ENCODE results near the gene SIN3A. TPM values are rescaled to one million over a fixed set of nuclear protein-coding genes. Genes with fewer than 3 reads are reported as not detected.

SIN3A gene
- 24.1 to 35.5 TPM (median 31.9 TPM) in 5 replicates for total RNA-seq (2022; extraction: Qiagen RNA extraction)

DNA sequence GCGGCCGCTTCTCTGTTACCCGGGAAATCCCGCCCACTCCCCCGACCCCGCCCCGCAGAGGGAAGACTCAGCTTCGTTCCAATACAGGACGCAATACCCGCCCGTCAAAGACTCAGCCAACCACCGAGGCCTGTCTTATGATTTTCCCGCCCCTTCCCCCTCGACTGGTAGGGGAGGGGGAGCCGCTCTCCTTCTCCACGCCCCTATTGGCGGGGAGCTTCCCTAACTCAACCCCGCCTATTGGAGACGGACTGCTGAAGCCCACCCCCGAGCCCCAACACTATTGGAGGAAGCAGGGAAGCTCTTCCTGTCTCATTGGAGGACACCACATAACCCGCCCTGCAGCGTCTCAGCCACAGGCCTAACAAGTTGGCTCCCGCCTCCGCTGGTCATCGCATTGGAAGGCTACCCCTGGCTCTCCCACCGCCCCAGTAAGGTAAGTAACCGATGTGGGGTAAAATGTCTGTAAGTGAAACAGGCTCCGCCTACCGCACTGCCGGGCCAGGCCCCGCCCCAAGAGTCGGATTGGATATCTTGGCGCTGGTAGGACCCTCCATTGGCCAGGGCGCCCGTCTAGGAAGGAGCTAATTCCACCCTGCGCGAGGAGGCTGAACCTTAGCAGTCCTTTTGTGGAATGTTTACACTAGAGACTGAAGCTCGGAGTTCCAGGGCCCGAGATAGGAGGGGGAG lies at the start of gene SIN3A:
TSS of gene SIN3A (minus strand) at position 17 of the 690 bp plus-strand sequence. CDS start 21,315 bp downstream, outside the sequence.

DNA sequence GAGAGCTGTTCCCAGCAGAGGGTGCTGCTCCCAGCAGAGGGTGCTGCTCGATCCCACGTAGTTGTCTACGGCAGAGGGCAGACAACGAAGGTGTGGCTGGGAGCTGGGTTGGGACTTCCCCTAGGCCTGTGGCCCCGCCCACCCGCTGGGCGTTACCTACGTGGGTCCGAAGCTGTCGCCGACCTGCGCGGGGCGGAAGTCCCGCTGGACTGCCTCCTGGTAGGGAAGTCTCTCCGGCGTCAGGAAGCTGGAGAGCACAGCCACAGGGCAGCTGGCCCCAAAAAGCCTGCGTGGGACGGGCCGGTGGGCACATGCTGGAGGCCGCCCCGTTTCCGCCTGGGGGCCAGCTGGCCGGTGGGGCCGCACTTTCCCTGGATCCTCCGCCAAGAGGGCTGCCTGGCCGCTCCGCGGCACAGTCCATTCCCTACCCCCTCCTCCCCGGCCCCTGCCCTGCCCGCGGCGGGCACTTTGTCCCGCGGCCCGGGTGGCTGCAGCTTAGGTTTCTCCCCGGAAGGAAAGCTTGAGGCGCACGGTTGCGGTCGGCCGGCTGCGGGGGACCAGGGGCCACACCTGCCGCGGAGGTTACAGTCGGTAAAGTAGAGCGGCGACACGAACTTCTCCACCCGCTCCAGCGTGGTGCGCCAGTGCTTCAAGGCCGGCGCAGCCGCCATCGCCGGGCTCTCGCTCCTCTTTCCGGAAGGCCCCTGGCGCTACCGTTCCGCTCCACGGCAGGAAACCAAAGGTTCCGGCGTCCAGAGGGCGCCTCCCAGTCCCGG lies 83.4 kb downstream of the SIN3A start, which contains the start of gene MAN2C1:
TSS of gene MAN2C1 (minus strand) at position 695 of the 776 bp plus-strand sequence. CDS start at position 671, 24 bp downstream.

GRCh38 chr15:75346796-75347221 lies 104.7 kb downstream of the SIN3A start, which contains the start of gene NEIL1:
NEIL1 (plus strand) TSS chr15:75347039; CDS start chr15:75348906, 1,867 bp downstream.

GRCh38 chr15:75335705-75336355 lies 115.7 kb downstream of the SIN3A start, which contains the start of gene COMMD4:
COMMD4 (plus strand) TSS chr15:75336063; CDS start chr15:75336090, 27 bp downstream.

Other genes starting within 250 kb of the SIN3A start
- gene C15orf39, start 249.8 kb downstream of the SIN3A start, total RNA-seq (2022; extraction: Qiagen RNA extraction): 24.7 to 34.0 TPM (median 32.7 TPM) in 5 replicates
- 0.05 TPM in 1 of 5 replicates, not detected in the others for gene GOLGA6C, start 193.4 kb downstream of the SIN3A start, total RNA-seq (2022; extraction: Qiagen RNA extraction)
- 0.03 to 0.06 TPM (median 0.04 TPM) in 4 of 5 replicates, not detected in the other for gene GOLGA6D, start 168.9 kb downstream of the SIN3A start, total RNA-seq (2022; extraction: Qiagen RNA extraction)
- 187 to 207 TPM (median 198 TPM) in 5 replicates for gene COMMD4, start 115.6 kb downstream of the SIN3A start, total RNA-seq (2022; extraction: Qiagen RNA extraction)
- gene NEIL1, start 104.7 kb downstream of the SIN3A start, total RNA-seq (2022; extraction: Qiagen RNA extraction): 1.7 to 4.4 TPM (median 3.6 TPM) in 5 replicates
- gene MAN2C1, start 83.1 kb downstream of the SIN3A start, total RNA-seq (2022; extraction: Qiagen RNA extraction): 55.4 to 101 TPM (median 86.6 TPM) in 5 replicates
- gene PTPN9, start 127.6 kb upstream of the SIN3A start, total RNA-seq (2022; extraction: Qiagen RNA extraction): 34.6 to 48.4 TPM (median 44.2 TPM) in 5 replicates
- gene SNUPN, start 174.0 kb upstream of the SIN3A start, total RNA-seq (2022; extraction: Qiagen RNA extraction): 30.9 to 37.7 TPM (median 32.6 TPM) in 5 replicates
- gene IMP3, start 188.5 kb upstream of the SIN3A start, total RNA-seq (2022; extraction: Qiagen RNA extraction): 89.4 to 131 TPM (median 126 TPM) in 5 replicates
- 12.0 to 17.1 TPM (median 15.7 TPM) in 5 replicates for gene SNX33, start 196.2 kb upstream of the SIN3A start, total RNA-seq (2022; extraction: Qiagen RNA extraction)

Measured in A549 treated with CORT108297 at 1 μM for 4 hours (cell line).